Nephron progenitor cell (in vitro differentiated cells): ENCODE measurements around the gene CHGA.

Experiments
- DNase-seq: peaks from one replicate; pipeline ENCODE4 v3.0.0; 2021
- H3K27ac Mint-ChIP-seq: 2 replicates; pipeline ENCODE4 v1.8.0; 2021; ENCODE audit warnings: mild to moderate bottlenecking, moderate library complexity, mixed read lengths
- H3K27me3 Mint-ChIP-seq: 2 replicates; pipeline ENCODE4 v1.8.0; 2021; ENCODE audit warnings: mild to moderate bottlenecking, low read depth, mixed read lengths; ENCODE audit not compliant: poor library complexity
- H3K36me3 Mint-ChIP-seq: 2 replicates; pipeline ENCODE4 v1.8.0; 2021; ENCODE audit warnings: low read depth, mixed read lengths
- H3K4me1 Mint-ChIP-seq: 2 replicates; pipeline ENCODE4 v1.8.0; 2021; ENCODE audit warnings: mixed read lengths
- H3K4me3 Mint-ChIP-seq: 2 replicates; pipeline ENCODE4 v1.8.0; 2021; ENCODE audit warnings: mild to moderate bottlenecking, moderate library complexity, mixed read lengths
- H3K9me3 Mint-ChIP-seq: 2 replicates; pipeline ENCODE4 v1.8.0; 2021; ENCODE audit warnings: mild to moderate bottlenecking, moderate library complexity, mixed read lengths
- TF ChIP-seq, protein P1 (sequence below): fragments of 200-600 bp; sonication (generic); IDR thresholded peaks from 2 replicates; pipeline ENCODE4 v1.5.0; 2021; ENCODE audit warnings: antibody characterized with exemption

Gene CHGA

DNA sequence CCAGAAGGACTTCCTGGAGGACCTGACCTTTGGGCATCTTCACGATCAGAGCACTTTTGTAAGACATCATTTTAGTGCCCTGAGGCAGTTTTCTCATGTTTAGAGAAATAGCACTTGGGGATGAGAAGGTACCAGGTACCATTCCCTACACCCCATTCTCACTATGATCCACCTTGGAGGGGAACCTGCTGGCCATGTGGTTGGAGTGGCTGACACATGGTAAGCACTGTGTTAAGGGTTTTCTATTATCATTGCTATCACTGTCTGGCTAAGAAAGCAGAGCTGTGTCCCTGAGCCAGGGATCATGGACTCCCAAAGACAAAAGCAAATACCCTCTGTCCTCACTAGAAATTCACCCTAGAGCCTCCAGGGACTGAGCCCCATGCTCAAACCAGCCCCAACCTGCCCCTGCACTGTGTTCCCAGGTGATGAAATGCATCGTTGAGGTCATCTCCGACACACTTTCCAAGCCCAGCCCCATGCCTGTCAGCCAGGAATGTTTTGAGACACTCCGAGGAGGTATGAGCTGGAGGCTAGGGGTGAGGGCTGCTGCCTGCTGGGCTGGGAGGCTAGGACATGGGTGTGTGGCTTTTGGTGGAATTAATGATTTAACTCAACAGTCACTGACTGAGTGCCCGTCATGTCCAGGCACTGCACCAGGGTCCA, 3.4 kb downstream of the CHGA start:
- Mint-ChIP-seq H3K4me1 (peaks cover 25% of the 10 kb centered on the region), H3K36me3 (no peaks in the 10 kb centered on the region), H3K27ac (no peak overlapping the region), H3K4me3 (no peak overlapping the region), H3K27me3 (peaks cover 56% of the 10 kb centered on the region), H3K9me3 (no peaks in the 10 kb centered on the region)
- TF ChIP-seq, protein P1, sequence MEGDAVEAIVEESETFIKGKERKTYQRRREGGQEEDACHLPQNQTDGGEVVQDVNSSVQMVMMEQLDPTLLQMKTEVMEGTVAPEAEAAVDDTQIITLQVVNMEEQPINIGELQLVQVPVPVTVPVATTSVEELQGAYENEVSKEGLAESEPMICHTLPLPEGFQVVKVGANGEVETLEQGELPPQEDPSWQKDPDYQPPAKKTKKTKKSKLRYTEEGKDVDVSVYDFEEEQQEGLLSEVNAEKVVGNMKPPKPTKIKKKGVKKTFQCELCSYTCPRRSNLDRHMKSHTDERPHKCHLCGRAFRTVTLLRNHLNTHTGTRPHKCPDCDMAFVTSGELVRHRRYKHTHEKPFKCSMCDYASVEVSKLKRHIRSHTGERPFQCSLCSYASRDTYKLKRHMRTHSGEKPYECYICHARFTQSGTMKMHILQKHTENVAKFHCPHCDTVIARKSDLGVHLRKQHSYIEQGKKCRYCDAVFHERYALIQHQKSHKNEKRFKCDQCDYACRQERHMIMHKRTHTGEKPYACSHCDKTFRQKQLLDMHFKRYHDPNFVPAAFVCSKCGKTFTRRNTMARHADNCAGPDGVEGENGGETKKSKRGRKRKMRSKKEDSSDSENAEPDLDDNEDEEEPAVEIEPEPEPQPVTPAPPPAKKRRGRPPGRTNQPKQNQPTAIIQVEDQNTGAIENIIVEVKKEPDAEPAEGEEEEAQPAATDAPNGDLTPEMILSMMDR: no peak
- no peak for DNase-seq

- TF ChIP-seq, protein P1: no peak
- Mint-ChIP-seq H3K4me1 (peaks cover 23% of the 10 kb centered on the region), H3K4me3 (no peak overlapping the region), H3K27ac (no peak overlapping the region), H3K9me3 (no peaks in the 10 kb centered on the region), H3K27me3 (peaks cover 50% of the 10 kb centered on the region), H3K36me3 (no peaks in the 10 kb centered on the region)
- no peak for DNase-seq
Observed at GRCh38 chr14:92926931-92927330, 4.0 kb downstream of the CHGA start.

- no peaks in the 10 kb centered on the region for H3K36me3 Mint-ChIP-seq
- H3K27ac Mint-ChIP-seq: no peak overlapping the region
- DNase-seq: no peak
- peaks cover 44% of the 10 kb centered on the region for H3K27me3 Mint-ChIP-seq
- TF ChIP-seq, protein P1: no peak
- peaks cover 17% of the 10 kb centered on the region for H3K4me1 Mint-ChIP-seq
- H3K4me3 Mint-ChIP-seq: no peak overlapping the region
- H3K9me3 Mint-ChIP-seq: no peaks in the 10 kb centered on the region
Observed at GRCh38 chr14:92927349-92928257, 4.7 kb downstream of the CHGA start.

GRCh38 chr14:92928258-92928629, 5.3 kb downstream of the CHGA start:
- H3K27ac Mint-ChIP-seq: no peak overlapping the region
- H3K36me3 Mint-ChIP-seq: no peaks in the 10 kb centered on the region
- H3K27me3 Mint-ChIP-seq: peaks cover 41% of the 10 kb centered on the region
- no peak for DNase-seq
- H3K4me1 Mint-ChIP-seq: peaks cover 14% of the 10 kb centered on the region
- TF ChIP-seq, protein P1: no peak
- no peaks in the 10 kb centered on the region for H3K9me3 Mint-ChIP-seq
- H3K4me3 Mint-ChIP-seq: no peak overlapping the region

DNA sequence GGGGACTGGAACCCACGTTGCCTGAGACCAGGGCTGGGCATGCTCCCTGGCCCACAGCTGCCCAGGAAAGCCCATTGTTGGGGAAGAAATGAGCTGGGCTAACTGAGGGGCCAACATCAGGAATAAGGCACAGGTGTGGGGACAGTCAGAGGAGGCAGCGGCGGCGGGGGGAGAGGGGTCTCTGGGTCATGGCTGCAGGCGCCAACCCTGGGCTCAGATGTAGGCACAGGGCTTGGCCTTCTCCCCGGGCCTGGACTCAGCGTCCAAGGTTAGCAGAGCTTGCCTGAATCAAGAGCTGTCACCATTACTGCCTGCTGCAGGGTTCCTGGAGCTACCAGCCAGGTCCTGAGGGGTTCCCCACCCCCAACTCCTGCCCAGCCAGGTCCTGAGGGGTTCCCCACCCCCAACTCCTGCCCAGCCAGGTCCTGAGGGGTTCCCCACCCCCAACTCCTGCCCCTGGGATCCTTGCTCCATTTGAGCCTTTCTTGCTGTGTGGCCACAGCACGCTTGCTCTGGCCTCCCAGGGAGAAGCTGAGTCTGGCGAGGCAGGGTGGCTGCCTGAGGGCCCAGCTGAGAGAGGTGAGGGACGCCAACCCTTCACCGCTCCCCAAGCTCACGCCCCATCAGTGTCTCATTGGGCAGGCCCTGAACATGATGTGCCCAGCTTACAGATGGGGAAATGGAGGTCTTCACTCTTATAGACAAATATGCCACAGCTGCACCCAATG, 6.2 kb downstream of the CHGA start:
- DNase-seq: no peak
- H3K4me1 Mint-ChIP-seq: peaks cover 14% of the 10 kb centered on the region
- H3K36me3 Mint-ChIP-seq: no peaks in the 10 kb centered on the region
- no peaks in the 10 kb centered on the region for H3K9me3 Mint-ChIP-seq
- TF ChIP-seq, protein P1: no peak
- peaks cover 32% of the 10 kb centered on the region for H3K27me3 Mint-ChIP-seq
- H3K4me3 Mint-ChIP-seq: no peak overlapping the region
- no peak overlapping the region for H3K27ac Mint-ChIP-seq
